GM21528 (cell line): ENCODE data around the gene NBPF3.

ENCODE experiments used
- ATAC-seq: cut with Tn5 transposase; IDR thresholded peaks from one replicate; pipeline ENCODE4 v1.9.1; 2021; ENCODE audit warnings: mild to moderate bottlenecking, moderate library complexity; ENCODE audit not compliant: unreplicated experiment, low FRiP score

Gene NBPF3

GRCh38 chr1:21534146-21534545 is 94.2 kb downstream of the NBPF3 start:
- no peak for ATAC-seq
